Liver (tissue), 9 donors: Measurements from ENCODE around the gene NAV2. TPM values are rescaled to one million over a fixed set of nuclear protein-coding genes. Genes with fewer than 3 reads are reported as not detected.

ENCODE experiments used
- DNase-seq: peaks from one replicate; pipeline ENCODE4 v3.0.0-alpha.2; 2017; ENCODE audit warnings: low spot score
- H3K27ac ChIP-seq, 2 donors: one replicate each; pipeline ENCODE4 v1.7.0; 2013; ENCODE audit warnings: inconsistent platforms in 2 of 2, low read length in 2 of 2, control low read depth in 1 of 2, low read depth in 1 of 2, mild to moderate bottlenecking in 1 of 2
- H3K27me3 ChIP-seq, 4 donors: one replicate each; pipeline versions ENCODE4 v1.6.1 to v1.7.0; 2013; ENCODE audit warnings: low read length in 3 of 4, inconsistent platforms in 1 of 4, mild to moderate bottlenecking in 1 of 4, moderate library complexity in 1 of 4; ENCODE audit not compliant: control insufficient read depth in 4 of 4, insufficient read depth in 4 of 4
- H3K36me3 ChIP-seq, 4 donors: one replicate each; pipeline versions ENCODE4 v1.6.1 to v1.7.0; 2013; ENCODE audit warnings: low read length in 3 of 4, mild to moderate bottlenecking in 3 of 4, low read depth in 1 of 4, moderate library complexity in 1 of 4; ENCODE audit not compliant: control insufficient read depth in 4 of 4, insufficient read depth in 3 of 4
- H3K4me1 ChIP-seq, 4 donors: one replicate each; pipeline versions ENCODE4 v1.6.1 to v1.7.0; 2013; ENCODE audit warnings: low read length in 3 of 4, mild to moderate bottlenecking in 3 of 4, moderate library complexity in 1 of 4; ENCODE audit not compliant: control insufficient read depth in 4 of 4, insufficient read depth in 4 of 4
- H3K4me3 ChIP-seq, 3 donors: one replicate each; pipeline versions ENCODE4 v1.6.1 to v1.7.0; 2013; ENCODE audit warnings: low read length in 3 of 3, control low read depth in 1 of 3, low read depth in 1 of 3, mild to moderate bottlenecking in 1 of 3
- H3K9ac ChIP-seq, 2 donors: one replicate each; pipeline ENCODE4 v1.7.0; 2013; ENCODE audit warnings: low read length in 2 of 2, mild to moderate bottlenecking in 2 of 2, moderate library complexity in 2 of 2, control low read depth in 1 of 2, low read depth in 1 of 2
- H3K9me3 ChIP-seq, 4 donors: one replicate each; pipeline versions ENCODE4 v1.6.1 to v1.7.0; 2013; ENCODE audit warnings: low read length in 3 of 4; ENCODE audit not compliant: control insufficient read depth in 4 of 4
- ATF3 ChIP-seq: IDR thresholded peaks from 2 replicates; pipeline ENCODE4 v1.6.1; 2016; ENCODE audit warnings: antibody characterized with exemption
- CTCF ChIP-seq: fragments of 150-350 bp; IDR thresholded peaks from 2 replicates; pipeline ENCODE4 v1.5.1; 2017; ENCODE audit warnings: improper control_type of control experiment, low read depth, low read length; ENCODE audit not compliant: missing input control
- EGR1 ChIP-seq, 2 donors: IDR thresholded peaks; 2 replicates each; pipeline ENCODE4 v1.6.1; 2016 to 2018; ENCODE audit warnings: antibody characterized with exemption in 2 of 2, low read depth in 2 of 2
- FOXA1 ChIP-seq: IDR thresholded peaks from 2 replicates; pipeline ENCODE4 v1.6.1; 2016; ENCODE audit warnings: antibody characterized with exemption
- FOXA2 ChIP-seq: IDR thresholded peaks from 2 replicates; pipeline ENCODE4 v1.6.1; 2016; ENCODE audit warnings: antibody characterized with exemption
- GABPA ChIP-seq, 2 donors: IDR thresholded peaks in 1 of 2; conservative IDR thresholded peaks in 1 of 2; 2 replicates each; pipeline ENCODE4 v1.6.1; 2016; ENCODE audit warnings: antibody characterized with exemption in 2 of 2, mild to moderate bottlenecking in 1 of 2, moderate library complexity in 1 of 2
- HNF4A ChIP-seq, 2 donors: conservative IDR thresholded peaks; 2 replicates each; pipeline ENCODE4 v1.6.1; 2016; ENCODE audit warnings: antibody characterized with exemption in 2 of 2, mild to moderate bottlenecking in 2 of 2
- HNF4G ChIP-seq: IDR thresholded peaks from 2 replicates; pipeline ENCODE4 v1.6.1; 2016; ENCODE audit warnings: antibody characterized with exemption
- JUND ChIP-seq, 2 donors: IDR thresholded peaks; 2 replicates each; pipeline ENCODE4 v1.6.1; 2016; ENCODE audit warnings: antibody characterized with exemption in 2 of 2
- MAX ChIP-seq: IDR thresholded peaks from 2 replicates; pipeline ENCODE4 v1.6.1; 2016; ENCODE audit warnings: antibody characterized with exemption
- NR2F2 ChIP-seq: IDR thresholded peaks from 2 replicates; pipeline ENCODE4 v1.6.1; 2016; ENCODE audit warnings: antibody characterized with exemption
- REST ChIP-seq: IDR thresholded peaks from 2 replicates; pipeline ENCODE4 v1.6.1; 2016; ENCODE audit warnings: antibody characterized with exemption, mild to moderate bottlenecking
- RXRA ChIP-seq, 2 donors: IDR thresholded peaks; 2 replicates each; pipeline ENCODE4 v1.6.1; 2017 to 2018; ENCODE audit warnings: antibody characterized with exemption in 2 of 2, mild to moderate bottlenecking in 1 of 2
- TAF1 ChIP-seq: conservative IDR thresholded peaks from 2 replicates; pipeline ENCODE4 v1.6.1; 2016; ENCODE audit warnings: antibody characterized with exemption, mild to moderate bottlenecking
- WGBS: extraction: QIAGEN DNeasy Blood & Tissue Kit; methylation state at CpG from one replicate; pipeline ENCODE4 v1.1.7; 2013; 5-methylcytosine and 5-hydroxymethylcytosine counted together
- polyA plus RNA-seq, 2 donors: library from polyadenylated mRNA; stranded (reverse) in 1 of 2; unstranded in 1 of 2; fragments of 200-250 nt in 1 of 2; fragments of >200 nt in 1 of 2; fragmentation: Nextera tagmentation in 1 of 2; extraction: Ambion mirVana in 1 of 2; gene quantifications; one replicate each; pipeline versions ENCODE4 v1.2.1 to v1.2.3, GENCODE V29; 2013 to 2015
- total RNA-seq, 2 donors: library from RNA; depleted of rRNA; stranded (reverse); fragments of >200 nt; gene quantifications; one replicate each; pipeline ENCODE4 v1.2.3, GENCODE V29; 2014
- donor health status: healthy.
- donor health status: healthy.
- donor health status: healthy.
- donor health status: healthy.
- donor health status: healthy.

The NAV2 gene
- total and polyA plus RNA-seq, 4 donors: 6.3 to 20.5 (median 11.6) TPM

GRCh38 chr11:19866037-19866436 lies 153.4 kb downstream of the NAV2 start:
- H3K4me1 ChIP-seq: peaks cover 2 to 13% (median 11%) of the 10 kb centered on the region in 4 donors

More at GRCh38 chr11:19866037-19866436, 153.4 kb downstream of the NAV2 start:
- Histone ChIP-seq H3K9ac (no peak overlapping the region), H3K36me3 (peaks cover 0 to 3% (median under 1%) of the 10 kb centered on the region in 4 donors), H3K9me3 (no peaks in the 10 kb centered on the region), H3K27me3 (no peaks in the 10 kb centered on the region), H3K4me3 (no peak overlapping the region), H3K27ac (no peak overlapping the region)
- WGBS: 92% methylated on average over 3 of the region's 3 CpGs
- no peak for DNase-seq
- TF ChIP-seq EGR1 (IDR thresholded peaks at IDR 0.05; ENCODE audit: low read depth in 2 of 2): no peak
- no peak for TF ChIP-seq GABPA (IDR thresholded peaks at IDR 0.05 in 1 of 2, conservative IDR thresholded peaks at IDR 0.05 in 1 of 2)
- TF ChIP-seq MAX: no peak
- no peak for TF ChIP-seq REST
- TF ChIP-seq CTCF: no peak
- no peak for TF ChIP-seq RXRA (IDR thresholded peaks at IDR 0.05)
- TF ChIP-seq HNF4G: no peak
- TF ChIP-seq HNF4A (conservative IDR thresholded peaks at IDR 0.05): no peak
- no peak for TF ChIP-seq TAF1
- TF ChIP-seq JUND (IDR thresholded peaks at IDR 0.05): no peak
- no peak for TF ChIP-seq FOXA1
- no peak for TF ChIP-seq ATF3
- no peak for TF ChIP-seq FOXA2
- TF ChIP-seq NR2F2: no peak
